Skeletal muscle satellite cell (primary cell): ENCODE results near the gene ZEB1.
A peak's percentile ranks its signal among the peaks of the same experiment; 100 is the strongest.

Experiments used
- H3K27me3 ChIP-seq: 2 replicates; pipeline ENCODE4 v1.7.0; 2013; ENCODE audit warnings: low read length; ENCODE audit not compliant: control insufficient read depth, insufficient read depth
- H3K36me3 ChIP-seq: 2 replicates; pipeline ENCODE4 v1.7.0; 2013; ENCODE audit warnings: mild to moderate bottlenecking, control low read depth, low read length; ENCODE audit not compliant: insufficient read depth
- H3K4me1 ChIP-seq: 2 replicates; pipeline ENCODE4 v1.7.0; 2013; ENCODE audit warnings: low read length; ENCODE audit not compliant: control insufficient read depth, insufficient read depth
- H3K4me2 ChIP-seq: 2 replicates; pipeline ENCODE4 v1.7.0; 2013; ENCODE audit warnings: mild to moderate bottlenecking, low read length
- H3K4me3 ChIP-seq: 2 replicates; pipeline ENCODE4 v1.7.0; 2013; ENCODE audit warnings: low read length
- H3K9ac ChIP-seq: 2 replicates; pipeline ENCODE4 v1.7.0; 2013; ENCODE audit warnings: mild to moderate bottlenecking, low read depth, low read length, moderate library complexity
- H3K9me3 ChIP-seq: replicated peaks from 2 replicates; pipeline ENCODE4 v1.7.0; 2013; ENCODE audit warnings: mild to moderate bottlenecking, control low read depth, low read length

Gene ZEB1

DNA sequence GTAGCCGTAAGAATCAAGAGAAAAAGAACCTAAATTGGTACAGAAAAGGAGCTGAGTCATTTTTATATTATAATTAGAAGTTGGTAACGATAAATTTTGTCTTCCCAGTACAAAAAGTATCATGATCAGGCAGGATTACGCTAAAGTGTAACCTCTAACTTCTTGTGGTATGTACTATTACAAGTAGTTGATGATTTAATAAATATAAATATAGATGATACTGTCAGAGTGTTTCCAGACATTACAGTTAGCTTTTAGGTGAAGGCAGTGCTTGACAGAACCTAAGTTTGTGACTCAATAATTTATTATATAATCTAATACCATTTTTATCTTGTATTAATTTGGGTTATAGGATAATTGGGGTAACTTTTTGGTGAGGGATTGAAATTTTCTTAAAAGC, 53.4 kb downstream of the ZEB1 start:
- Histone ChIP-seq H3K4me3 (no peak overlapping the region), H3K4me1 (peaks cover 2% of the 10 kb centered on the region), H3K9ac (no peak overlapping the region), H3K36me3 (no peaks in the 10 kb centered on the region), H3K4me2 (no peak overlapping the region), H3K9me3 (no peaks in the 10 kb centered on the region), H3K27me3 (no peaks in the 10 kb centered on the region)

DNA sequence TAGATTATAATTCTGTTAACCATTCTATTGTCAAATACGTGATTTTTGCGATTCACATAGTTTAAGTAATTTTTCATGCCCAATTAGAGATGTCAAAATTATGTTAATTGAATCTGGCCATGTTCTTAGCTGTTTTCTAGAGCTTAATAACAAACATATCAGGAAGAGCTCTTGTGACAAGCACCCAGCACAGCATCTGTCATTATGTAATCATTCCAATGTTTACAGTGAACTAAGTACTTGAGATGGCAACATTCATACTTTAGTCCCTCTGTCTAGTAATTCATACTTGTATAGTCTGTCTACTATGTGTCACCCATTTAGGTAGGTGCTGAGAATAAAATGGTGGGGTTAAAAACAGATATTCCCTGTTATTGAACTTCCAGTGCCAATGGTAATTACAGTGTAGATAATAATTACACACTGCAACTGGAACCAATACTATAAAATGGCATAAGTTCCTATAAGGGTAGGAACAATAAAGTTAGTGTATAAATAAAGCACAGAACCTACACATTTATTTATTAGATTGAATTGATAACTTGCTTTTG, 55.2 kb downstream of the ZEB1 start:
- Histone ChIP-seq H3K36me3 (no peaks in the 10 kb centered on the region), H3K9me3 (no peaks in the 10 kb centered on the region), H3K4me2 (no peak overlapping the region), H3K9ac (no peak overlapping the region), H3K4me3 (no peak overlapping the region), H3K27me3 (no peaks in the 10 kb centered on the region), H3K4me1 (peaks cover 2% of the 10 kb centered on the region)

- Histone ChIP-seq H3K4me1 (peaks cover 36% of the 10 kb centered on the region), H3K4me2 (no peak overlapping the region)
Observed at GRCh38 chr10:31381171-31381570, 62.2 kb downstream of the ZEB1 start.

GRCh38 chr10:31381766-31382316, 62.8 kb downstream of the ZEB1 start:
- Histone ChIP-seq H3K4me1 (peaks cover 36% of the 10 kb centered on the region), H3K4me3 (no peak overlapping the region), H3K9ac (peak overlapping the region; percentile 8), H3K9me3 (no peaks in the 10 kb centered on the region), H3K36me3 (no peaks in the 10 kb centered on the region), H3K4me2 (peak overlapping the region; percentile 50), H3K27me3 (no peaks in the 10 kb centered on the region)

More at GRCh38 chr10:31381171-31381570, 62.2 kb downstream of the ZEB1 start:
- Histone ChIP-seq H3K27me3 (no peaks in the 10 kb centered on the region), H3K36me3 (no peaks in the 10 kb centered on the region), H3K9me3 (no peaks in the 10 kb centered on the region), H3K9ac (no peak overlapping the region), H3K4me3 (no peak overlapping the region)

- Histone ChIP-seq H3K4me2 (no peak overlapping the region), H3K9ac (no peak overlapping the region), H3K4me3 (no peak overlapping the region), H3K27me3 (no peaks in the 10 kb centered on the region), H3K9me3 (no peaks in the 10 kb centered on the region), H3K36me3 (peaks cover 15% of the 10 kb centered on the region), H3K4me1 (peaks cover 36% of the 10 kb centered on the region)
Observed at GRCh38 chr10:31383810-31384588, 65.0 kb downstream of the ZEB1 start.

- H3K27me3 ChIP-seq = no peaks in the 10 kb centered on the region
- peaks cover 36% of the 10 kb centered on the region for H3K4me1 ChIP-seq
- H3K4me2 ChIP-seq = no peak overlapping the region
- H3K36me3 ChIP-seq = peaks cover 15% of the 10 kb centered on the region
- no peak overlapping the region for H3K9ac ChIP-seq
- H3K9me3 ChIP-seq = no peaks in the 10 kb centered on the region
- no peak overlapping the region for H3K4me3 ChIP-seq
Observed at GRCh38 chr10:31384589-31384949, 65.6 kb downstream of the ZEB1 start.

- peaks cover 34% of the 10 kb centered on the region for H3K36me3 ChIP-seq
- no peak overlapping the region for H3K9ac ChIP-seq
Observed at GRCh38 chr10:31390804-31391203, 71.8 kb downstream of the ZEB1 start.

DNA sequence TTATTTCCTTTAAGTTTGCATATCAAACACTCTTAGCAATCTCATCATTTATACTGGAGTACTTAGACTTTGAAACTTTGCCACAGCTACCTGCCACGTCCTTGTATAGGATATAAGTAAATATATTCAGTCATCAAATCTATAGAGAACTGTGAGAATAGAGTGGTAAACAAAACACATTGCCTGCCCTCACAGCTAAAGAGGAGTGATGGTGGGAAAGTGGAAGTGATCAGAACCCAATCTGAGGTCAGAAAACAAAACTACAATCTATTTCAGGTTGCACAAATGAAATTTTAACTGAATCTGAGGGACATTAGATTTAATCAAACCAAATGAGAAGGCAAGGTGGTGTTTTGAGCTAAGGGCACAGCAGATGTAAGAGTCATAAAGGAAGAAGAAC, 74.8 kb downstream of the ZEB1 start:
- Histone ChIP-seq H3K4me3 (no peak overlapping the region), H3K27me3 (no peaks in the 10 kb centered on the region), H3K9ac (no peak overlapping the region), H3K9me3 (no peaks in the 10 kb centered on the region), H3K36me3 (peaks cover 19% of the 10 kb centered on the region), H3K4me2 (no peak overlapping the region), H3K4me1 (peaks cover 21% of the 10 kb centered on the region)

More at GRCh38 chr10:31390804-31391203, 71.8 kb downstream of the ZEB1 start:
- Histone ChIP-seq H3K4me1 (peaks cover 14% of the 10 kb centered on the region), H3K4me2 (peak overlapping the region; percentile 7), H3K9me3 (no peaks in the 10 kb centered on the region), H3K4me3 (no peak overlapping the region), H3K27me3 (no peaks in the 10 kb centered on the region)

DNA sequence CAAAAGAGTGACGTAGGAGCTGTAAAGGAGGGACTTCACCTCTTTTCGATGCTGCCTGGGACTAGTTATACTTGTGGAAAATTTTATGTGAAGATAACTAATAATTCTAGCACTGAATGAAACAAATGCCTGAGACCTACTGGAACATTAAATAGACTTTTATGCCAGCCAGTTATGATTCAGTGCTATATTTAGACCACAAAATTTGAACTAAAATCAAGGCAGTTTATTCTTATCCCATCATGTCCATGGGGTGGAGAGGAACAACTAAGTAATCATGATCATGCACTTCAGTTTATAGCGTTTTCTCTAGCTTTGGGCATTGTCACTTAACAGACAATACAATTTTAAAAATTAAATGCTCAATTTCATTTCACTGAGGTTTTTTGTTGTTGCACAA, 76.7 kb downstream of the ZEB1 start:
- Histone ChIP-seq H3K36me3 (peaks cover 11% of the 10 kb centered on the region), H3K4me3 (no peak overlapping the region), H3K4me2 (no peak overlapping the region), H3K27me3 (no peaks in the 10 kb centered on the region), H3K9ac (no peak overlapping the region), H3K9me3 (no peaks in the 10 kb centered on the region), H3K4me1 (peaks cover 24% of the 10 kb centered on the region)

DNA sequence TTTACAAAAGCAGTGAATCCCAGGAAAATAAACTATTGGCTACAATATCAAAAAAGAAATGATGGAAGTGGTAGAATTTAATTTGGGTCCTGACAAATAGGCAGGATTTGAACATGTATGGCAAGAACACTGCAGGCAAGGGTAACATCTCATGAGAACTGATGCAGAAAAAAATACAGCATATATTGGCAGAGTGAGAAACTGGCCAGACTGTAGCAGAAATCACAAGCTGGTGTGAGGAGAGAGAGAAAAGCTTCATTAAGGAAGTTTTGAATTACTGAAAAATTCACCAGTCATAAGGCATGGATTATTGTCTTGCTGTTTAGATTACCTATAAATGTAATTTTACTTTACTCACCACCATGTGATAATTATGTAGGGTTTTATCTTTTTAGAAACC, 77.4 kb downstream of the ZEB1 start:
- peaks cover 25% of the 10 kb centered on the region for H3K4me1 ChIP-seq
- H3K9ac ChIP-seq = no peak overlapping the region
- no peak overlapping the region for H3K4me2 ChIP-seq
- no peak overlapping the region for H3K4me3 ChIP-seq
- H3K27me3 ChIP-seq = no peaks in the 10 kb centered on the region
- H3K9me3 ChIP-seq = no peaks in the 10 kb centered on the region
- peaks cover 4% of the 10 kb centered on the region for H3K36me3 ChIP-seq

GRCh38 chr10:31397852-31398251, 78.8 kb downstream of the ZEB1 start:
- Histone ChIP-seq H3K4me3 (no peak overlapping the region), H3K4me1 (peaks cover 35% of the 10 kb centered on the region), H3K9me3 (no peaks in the 10 kb centered on the region), H3K4me2 (no peak overlapping the region), H3K36me3 (no peaks in the 10 kb centered on the region), H3K27me3 (no peaks in the 10 kb centered on the region), H3K9ac (no peak overlapping the region)

DNA sequence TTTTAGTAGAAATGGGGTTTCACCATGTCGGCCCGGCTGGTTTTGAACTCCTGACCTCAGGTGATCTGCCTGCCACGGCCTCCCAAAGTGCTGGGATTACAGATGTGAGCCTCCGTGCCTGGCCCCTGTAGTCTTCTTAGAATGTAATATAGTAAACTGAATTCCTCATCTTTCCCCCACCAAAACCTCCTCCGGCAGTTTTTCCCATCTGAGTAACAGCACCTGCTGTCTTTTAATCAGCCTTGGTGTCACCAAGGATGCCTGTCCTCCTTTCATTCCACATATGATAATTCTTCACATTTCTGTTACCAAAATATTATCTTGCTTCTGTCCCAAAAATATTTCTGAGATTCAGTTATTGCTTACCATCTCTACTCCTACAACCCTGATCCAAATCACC, 80.2 kb downstream of the ZEB1 start:
- H3K4me3 ChIP-seq = no peak overlapping the region
- no peak overlapping the region for H3K4me2 ChIP-seq
- no peaks in the 10 kb centered on the region for H3K36me3 ChIP-seq
- no peaks in the 10 kb centered on the region for H3K9me3 ChIP-seq
- peaks cover 35% of the 10 kb centered on the region for H3K4me1 ChIP-seq
- H3K27me3 ChIP-seq = no peaks in the 10 kb centered on the region
- no peak overlapping the region for H3K9ac ChIP-seq
